ENCODE data around the gene TBX15.
A peak's percentile ranks its signal among the peaks of the same experiment; 100 is the strongest.

The TBX15 gene

GRCh38 chr1:119006406-119007279 lies 18.5 kb upstream of the TBX15 start:
- TF ChIP-seq, protein P1, sequence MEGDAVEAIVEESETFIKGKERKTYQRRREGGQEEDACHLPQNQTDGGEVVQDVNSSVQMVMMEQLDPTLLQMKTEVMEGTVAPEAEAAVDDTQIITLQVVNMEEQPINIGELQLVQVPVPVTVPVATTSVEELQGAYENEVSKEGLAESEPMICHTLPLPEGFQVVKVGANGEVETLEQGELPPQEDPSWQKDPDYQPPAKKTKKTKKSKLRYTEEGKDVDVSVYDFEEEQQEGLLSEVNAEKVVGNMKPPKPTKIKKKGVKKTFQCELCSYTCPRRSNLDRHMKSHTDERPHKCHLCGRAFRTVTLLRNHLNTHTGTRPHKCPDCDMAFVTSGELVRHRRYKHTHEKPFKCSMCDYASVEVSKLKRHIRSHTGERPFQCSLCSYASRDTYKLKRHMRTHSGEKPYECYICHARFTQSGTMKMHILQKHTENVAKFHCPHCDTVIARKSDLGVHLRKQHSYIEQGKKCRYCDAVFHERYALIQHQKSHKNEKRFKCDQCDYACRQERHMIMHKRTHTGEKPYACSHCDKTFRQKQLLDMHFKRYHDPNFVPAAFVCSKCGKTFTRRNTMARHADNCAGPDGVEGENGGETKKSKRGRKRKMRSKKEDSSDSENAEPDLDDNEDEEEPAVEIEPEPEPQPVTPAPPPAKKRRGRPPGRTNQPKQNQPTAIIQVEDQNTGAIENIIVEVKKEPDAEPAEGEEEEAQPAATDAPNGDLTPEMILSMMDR (conservative IDR thresholded peaks at IDR 0.05; ENCODE audit: low read length), result no peak
- no peak overlapping the region for H3K4me3 ChIP-seq (ENCODE audit: low read length)
- no peak for DNase-seq (ENCODE audit: low read depth)

DNA sequence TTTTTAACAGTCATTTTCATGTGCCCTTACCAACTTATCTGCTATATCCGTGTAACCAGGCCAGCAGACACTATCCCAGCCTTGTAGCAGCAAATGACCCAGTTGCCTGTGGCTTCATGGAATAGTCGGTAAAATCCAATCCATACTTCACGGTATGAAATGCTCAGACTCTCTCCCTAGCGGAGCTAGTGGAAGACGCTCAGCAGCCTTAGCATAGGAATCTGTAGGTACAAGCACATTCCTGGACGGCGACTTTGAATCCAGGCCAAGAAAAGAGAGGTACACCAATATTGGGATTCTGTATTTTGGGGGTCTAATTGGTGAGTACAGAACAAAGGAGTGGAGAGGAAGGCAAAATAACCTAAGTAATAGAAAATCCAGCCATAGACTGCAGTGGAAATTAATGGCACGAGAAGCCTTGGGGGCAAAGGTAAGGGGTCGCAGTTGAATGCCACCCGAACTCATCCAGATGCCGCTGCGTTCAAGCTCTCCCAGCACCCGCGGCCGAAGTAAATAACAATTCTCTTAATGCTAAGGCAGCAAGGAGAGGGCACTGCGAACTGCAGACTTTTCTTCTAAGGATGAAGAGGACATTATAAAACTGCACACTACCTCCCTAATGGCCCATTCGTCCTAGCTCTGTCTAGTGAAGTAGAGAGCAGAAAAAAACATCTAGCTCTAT lies 17.7 kb upstream of the TBX15 start:
- TF ChIP-seq, protein P1 (conservative IDR thresholded peaks at IDR 0.05; ENCODE audit: low read length), result no peak
- no peak overlapping the region for H3K4me3 ChIP-seq (ENCODE audit: low read length)
- no peak for DNase-seq (ENCODE audit: low read depth)

- DNase-seq (ENCODE audit: low read depth), result no peak
- TF ChIP-seq, protein P1 (conservative IDR thresholded peaks at IDR 0.05; ENCODE audit: low read length), result no peak
- no peak overlapping the region for H3K4me3 ChIP-seq (ENCODE audit: low read length)
Measured at GRCh38 chr1:119004781-119005180, 16.6 kb upstream of the TBX15 start.

DNA sequence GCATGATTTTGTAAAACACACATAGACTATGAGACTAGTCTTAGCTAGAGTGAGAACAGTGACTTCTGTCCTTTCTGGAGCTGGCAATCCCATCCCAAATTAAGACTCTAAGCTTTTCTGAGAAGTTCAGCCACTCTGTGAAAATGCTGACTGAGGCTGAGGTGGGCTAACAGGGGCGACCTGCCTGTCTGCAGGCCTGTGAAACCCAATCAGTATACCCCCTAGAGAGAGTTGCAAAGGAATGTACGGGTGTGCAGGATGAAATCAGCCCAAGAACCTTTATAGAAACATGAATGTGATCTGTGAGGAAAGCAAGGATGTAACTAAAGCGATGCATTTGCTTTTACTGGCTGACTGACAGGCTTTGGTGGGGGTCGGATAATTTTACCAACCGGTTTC lies 16.0 kb upstream of the TBX15 start:
- no peak overlapping the region for H3K4me3 ChIP-seq (ENCODE audit: low read length)
- no peak for DNase-seq (ENCODE audit: low read depth)
- TF ChIP-seq, protein P1 (conservative IDR thresholded peaks at IDR 0.05; ENCODE audit: low read length), result no peak

- TF ChIP-seq, protein P1 (conservative IDR thresholded peaks at IDR 0.05; ENCODE audit: low read length), result no peak
- no peak for DNase-seq (ENCODE audit: low read depth)
- H3K4me3 ChIP-seq (ENCODE audit: low read length), result no peak overlapping the region
Measured at GRCh38 chr1:119003413-119004128, 15.4 kb upstream of the TBX15 start.

DNA sequence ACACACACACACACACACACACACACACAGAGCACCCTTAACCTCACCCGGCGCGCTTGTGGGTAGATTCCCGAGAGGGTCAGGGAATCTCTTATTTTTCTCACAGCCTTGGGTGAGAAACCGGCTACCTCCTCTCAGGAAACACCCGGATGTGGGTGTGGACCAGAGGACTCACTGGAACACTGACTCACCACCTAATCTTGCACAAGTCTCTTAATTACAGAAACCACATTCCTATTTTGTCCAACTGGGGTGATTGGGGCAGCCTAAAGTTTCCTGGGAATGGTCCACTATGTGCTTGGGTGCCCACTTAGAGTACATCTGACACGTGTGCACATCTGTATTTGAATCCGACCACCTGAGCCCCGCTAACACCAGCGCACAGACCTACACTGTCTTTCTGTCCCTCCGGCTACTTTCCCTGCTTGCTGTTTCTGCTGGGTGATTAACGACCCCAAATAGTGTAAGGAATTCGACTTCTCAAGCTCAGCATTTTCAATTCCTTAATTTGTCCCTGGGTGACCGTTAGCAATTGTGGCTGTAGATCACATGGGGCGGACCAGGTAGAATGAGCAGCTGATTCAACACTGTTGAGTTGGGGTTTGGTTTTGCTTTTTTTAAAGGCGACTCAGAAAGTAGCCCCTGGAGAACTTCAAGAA lies 14.0 kb upstream of the TBX15 start:
- TF ChIP-seq, protein P1 (conservative IDR thresholded peaks at IDR 0.05; ENCODE audit: low read length), result no peak
- peak overlapping the region; percentile 5 for H3K4me3 ChIP-seq (ENCODE audit: low read length)
- peak; percentile 94 for DNase-seq (ENCODE audit: low read depth)
